ENCODE measurements around the gene DYRK4.

Gene DYRK4

DNA sequence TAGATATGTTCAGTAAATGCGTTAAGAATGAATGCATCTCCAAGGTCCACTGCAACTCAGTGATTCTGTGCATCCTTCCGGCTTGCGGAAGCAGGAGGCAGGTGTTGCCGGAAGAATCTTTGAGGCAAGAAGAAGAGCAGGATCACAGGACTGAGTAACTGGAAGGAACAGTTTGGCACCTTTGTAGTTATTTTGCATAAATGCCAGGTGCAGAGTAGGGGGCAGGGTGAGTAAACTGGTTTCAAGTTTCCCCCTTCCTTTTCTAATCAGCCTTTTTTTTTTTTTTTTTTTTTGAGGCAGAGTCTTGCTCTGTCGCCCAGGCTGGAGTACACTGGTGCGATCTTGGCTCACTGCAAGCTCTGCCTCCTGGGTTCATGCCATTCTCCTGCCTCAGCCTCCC is 22.3 kb downstream of the DYRK4 start:
- no peaks in the 10 kb centered on the region for H3K4me1 ChIP-seq (ENCODE audit: insufficient read depth, low read length, severe bottlenecking)
- no peak overlapping the region for H3K27ac ChIP-seq (ENCODE audit: low read depth, low read length, poor library complexity, severe bottlenecking)
- no peak overlapping the region for H3K4me3 ChIP-seq (ENCODE audit: low read depth, low read length, poor library complexity, severe bottlenecking)
- H3K9me3 ChIP-seq (ENCODE audit: low read length), result no peaks in the 10 kb centered on the region
- H3K36me3 ChIP-seq (ENCODE audit: insufficient read depth, low read length), result no peaks in the 10 kb centered on the region
- no peaks in the 10 kb centered on the region for H3K79me2 ChIP-seq (ENCODE audit: insufficient read depth, low read length)
- H4K20me1 ChIP-seq (ENCODE audit: insufficient read depth, low read length), result no peaks in the 10 kb centered on the region
- H3K9ac ChIP-seq (ENCODE audit: low read length), result no peak overlapping the region
- no peak overlapping the region for H2AFZ ChIP-seq (ENCODE audit: low read length)
- no peaks in the 10 kb centered on the region for H3K9me2 ChIP-seq (ENCODE audit: low read depth, low read length)
- H3K27me3 ChIP-seq (ENCODE audit: insufficient read depth, low read length), result no peaks in the 10 kb centered on the region
- TF ChIP-seq, protein P1, sequence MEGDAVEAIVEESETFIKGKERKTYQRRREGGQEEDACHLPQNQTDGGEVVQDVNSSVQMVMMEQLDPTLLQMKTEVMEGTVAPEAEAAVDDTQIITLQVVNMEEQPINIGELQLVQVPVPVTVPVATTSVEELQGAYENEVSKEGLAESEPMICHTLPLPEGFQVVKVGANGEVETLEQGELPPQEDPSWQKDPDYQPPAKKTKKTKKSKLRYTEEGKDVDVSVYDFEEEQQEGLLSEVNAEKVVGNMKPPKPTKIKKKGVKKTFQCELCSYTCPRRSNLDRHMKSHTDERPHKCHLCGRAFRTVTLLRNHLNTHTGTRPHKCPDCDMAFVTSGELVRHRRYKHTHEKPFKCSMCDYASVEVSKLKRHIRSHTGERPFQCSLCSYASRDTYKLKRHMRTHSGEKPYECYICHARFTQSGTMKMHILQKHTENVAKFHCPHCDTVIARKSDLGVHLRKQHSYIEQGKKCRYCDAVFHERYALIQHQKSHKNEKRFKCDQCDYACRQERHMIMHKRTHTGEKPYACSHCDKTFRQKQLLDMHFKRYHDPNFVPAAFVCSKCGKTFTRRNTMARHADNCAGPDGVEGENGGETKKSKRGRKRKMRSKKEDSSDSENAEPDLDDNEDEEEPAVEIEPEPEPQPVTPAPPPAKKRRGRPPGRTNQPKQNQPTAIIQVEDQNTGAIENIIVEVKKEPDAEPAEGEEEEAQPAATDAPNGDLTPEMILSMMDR (IDR thresholded peaks at IDR 0.05; ENCODE audit: low read length), result no peak
- TF ChIP-seq EZH2 (IDR thresholded peaks at IDR 0.05; ENCODE audit: borderline replicate concordance, low read length), result no peak
- H3K4me2 ChIP-seq (ENCODE audit: low read length), result no peak overlapping the region
- no peaks in the 10 kb centered on the region for H3F3A ChIP-seq (ENCODE audit: insufficient read depth, low read length)

DNA sequence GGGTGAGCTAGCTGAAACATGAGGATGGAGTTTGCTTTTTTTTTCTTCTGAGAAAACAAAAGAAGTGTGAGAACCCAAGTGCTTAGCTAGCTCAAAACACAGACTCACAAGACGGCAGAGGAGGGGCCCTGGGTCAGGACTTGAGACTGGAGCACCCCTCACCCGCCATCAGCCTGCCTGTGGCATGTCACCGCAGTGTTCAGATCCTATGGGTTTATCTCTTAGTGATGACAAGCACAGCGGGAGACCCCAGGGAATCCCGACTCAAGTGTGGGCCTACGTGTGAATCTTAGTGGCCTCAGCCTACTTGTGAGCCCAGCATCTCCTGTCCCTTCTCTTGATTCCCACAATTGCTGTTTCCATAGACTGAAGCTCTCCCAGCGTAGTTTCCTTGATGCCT is 22.9 kb downstream of the DYRK4 start:
- H4K20me1 ChIP-seq (ENCODE audit: insufficient read depth, low read length), result no peaks in the 10 kb centered on the region
- no peaks in the 10 kb centered on the region for H3K79me2 ChIP-seq (ENCODE audit: insufficient read depth, low read length)
- H2AFZ ChIP-seq (ENCODE audit: low read length), result no peak overlapping the region
- no peaks in the 10 kb centered on the region for H3K27me3 ChIP-seq (ENCODE audit: insufficient read depth, low read length)
- no peaks in the 10 kb centered on the region for H3K4me1 ChIP-seq (ENCODE audit: insufficient read depth, low read length, severe bottlenecking)
- H3K4me3 ChIP-seq (ENCODE audit: low read depth, low read length, poor library complexity, severe bottlenecking), result no peak overlapping the region
- no peak overlapping the region for H3K27ac ChIP-seq (ENCODE audit: low read depth, low read length, poor library complexity, severe bottlenecking)
- no peaks in the 10 kb centered on the region for H3K9me3 ChIP-seq (ENCODE audit: low read length)
- H3K9ac ChIP-seq (ENCODE audit: low read length), result no peak overlapping the region
- no peak for TF ChIP-seq EZH2 (IDR thresholded peaks at IDR 0.05; ENCODE audit: borderline replicate concordance, low read length)
- TF ChIP-seq, protein P1 (IDR thresholded peaks at IDR 0.05; ENCODE audit: low read length), result no peak
- H3F3A ChIP-seq (ENCODE audit: insufficient read depth, low read length), result no peaks in the 10 kb centered on the region
- no peaks in the 10 kb centered on the region for H3K9me2 ChIP-seq (ENCODE audit: low read depth, low read length)
- H3K4me2 ChIP-seq (ENCODE audit: low read length), result no peak overlapping the region
- H3K36me3 ChIP-seq (ENCODE audit: insufficient read depth, low read length), result no peaks in the 10 kb centered on the region

DNA sequence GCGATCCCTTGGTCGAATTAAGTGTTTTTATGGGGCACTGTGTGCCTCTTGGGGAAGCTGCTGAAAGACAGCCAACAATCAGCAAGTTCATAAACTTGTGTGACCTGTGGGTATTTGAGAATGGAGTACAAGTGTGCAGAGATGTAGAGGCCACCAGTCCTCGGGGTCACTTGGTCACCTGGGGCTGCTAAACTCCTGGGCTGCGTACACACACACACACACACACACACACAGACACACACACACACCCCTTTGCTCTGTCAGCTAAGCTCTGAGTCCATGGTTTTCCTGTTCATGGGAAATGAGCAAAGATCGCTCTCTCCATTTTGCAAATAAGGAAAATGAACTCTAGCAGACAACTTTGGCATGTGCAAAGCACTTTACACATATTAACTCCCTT is 24.5 kb downstream of the DYRK4 start:
- Histone ChIP-seq H3K9me3 (ENCODE audit: low read length) (no peaks in the 10 kb centered on the region), H3K9me2 (ENCODE audit: low read depth, low read length) (no peaks in the 10 kb centered on the region), H3K9ac (ENCODE audit: low read length) (no peak overlapping the region), H3K4me2 (ENCODE audit: low read length) (no peak overlapping the region), H4K20me1 (ENCODE audit: insufficient read depth, low read length) (no peaks in the 10 kb centered on the region), H3F3A (ENCODE audit: insufficient read depth, low read length) (no peaks in the 10 kb centered on the region), H3K27ac (ENCODE audit: low read depth, low read length, poor library complexity, severe bottlenecking) (no peak overlapping the region), H3K27me3 (ENCODE audit: insufficient read depth, low read length) (no peaks in the 10 kb centered on the region), H3K4me3 (ENCODE audit: low read depth, low read length, poor library complexity, severe bottlenecking) (no peak overlapping the region), H3K4me1 (ENCODE audit: insufficient read depth, low read length, severe bottlenecking) (no peaks in the 10 kb centered on the region), H3K79me2 (ENCODE audit: insufficient read depth, low read length) (no peaks in the 10 kb centered on the region), H3K36me3 (ENCODE audit: insufficient read depth, low read length) (no peaks in the 10 kb centered on the region), H2AFZ (ENCODE audit: low read length) (no peak overlapping the region)
- TF ChIP-seq, protein P1 (IDR thresholded peaks at IDR 0.05; ENCODE audit: low read length), result no peak
- no peak for TF ChIP-seq EZH2 (IDR thresholded peaks at IDR 0.05; ENCODE audit: borderline replicate concordance, low read length)
